CD4-positive, alpha-beta T cell treated with Interleukin-2 at 100 ng/mL for 4 hours (primary cell): Measurements from ENCODE around the gene TXNL4A.

ENCODE experiments used
- DNase-seq: peaks from one replicate; pipeline ENCODE4 v3.0.0-alpha.2; 2020; ENCODE audit warnings: low spot score

Gene TXNL4A

DNA sequence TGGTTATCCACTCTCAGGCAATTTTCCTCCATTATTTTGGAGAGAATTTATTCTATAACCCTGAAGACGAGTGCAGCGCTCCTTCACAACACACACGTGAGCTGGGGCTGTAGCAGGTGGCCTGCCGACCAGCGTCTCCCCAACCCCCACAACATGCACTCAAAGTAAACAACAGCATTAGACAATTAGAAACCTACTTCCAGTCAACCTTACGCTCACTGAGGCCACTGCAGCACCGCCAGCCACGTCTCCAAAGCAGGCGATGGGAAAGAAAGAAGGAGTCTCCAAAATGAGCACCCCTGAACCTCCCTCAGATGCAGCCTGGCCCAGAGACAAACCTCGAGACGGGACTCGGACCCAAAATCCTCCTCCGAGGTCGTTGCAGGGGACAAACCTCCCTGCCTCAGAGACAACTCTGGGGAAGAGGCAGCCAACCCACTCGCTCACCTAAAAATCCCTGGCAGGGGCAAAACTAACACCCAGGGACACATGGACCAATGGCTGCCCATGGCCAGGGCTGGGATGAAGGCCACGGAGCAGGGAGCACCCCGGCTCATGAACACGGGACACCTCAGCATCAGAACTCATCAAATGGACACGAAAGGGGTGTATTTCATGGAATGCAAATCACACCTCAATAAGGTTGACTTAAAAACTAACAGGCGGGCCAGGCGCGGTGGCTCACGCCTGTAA is 39.5 kb downstream of the TXNL4A start:
- DNase-seq = no peak

DNA sequence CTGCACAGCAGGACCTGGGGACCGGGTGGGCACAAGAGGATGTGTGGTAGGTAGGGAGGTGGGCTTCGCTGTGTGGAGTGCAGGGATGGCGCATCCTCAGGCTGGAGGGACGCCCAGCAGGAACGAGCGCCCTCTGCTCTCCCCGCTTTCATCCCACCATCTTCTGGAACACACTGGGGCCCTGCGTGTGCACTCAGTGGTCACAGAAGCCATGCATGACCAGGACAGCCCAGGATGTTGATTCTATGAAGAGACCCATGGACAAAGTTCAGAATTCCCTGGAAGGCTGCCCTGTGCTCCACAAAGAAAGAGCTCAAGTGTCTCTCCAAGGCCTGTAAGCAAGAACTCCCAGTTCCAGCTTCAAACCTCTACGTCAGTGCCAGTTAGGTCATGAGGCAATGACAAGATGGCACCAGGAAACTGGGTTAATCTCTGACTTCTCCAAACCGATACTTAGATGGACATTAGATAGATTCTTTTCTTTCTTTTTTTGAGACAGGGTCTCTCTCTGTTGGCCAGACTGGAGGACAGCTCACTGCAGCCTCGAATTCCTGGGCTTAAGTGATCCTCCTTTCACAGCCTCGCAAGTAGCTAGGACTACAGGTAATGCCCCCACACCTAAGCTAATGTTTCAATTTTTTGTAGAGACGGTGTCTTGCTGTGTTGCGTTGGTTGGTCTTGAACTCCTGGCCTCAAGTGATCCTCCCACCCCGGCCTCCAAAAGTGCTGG is 40.3 kb downstream of the TXNL4A start:
- DNase-seq = no peak

DNA sequence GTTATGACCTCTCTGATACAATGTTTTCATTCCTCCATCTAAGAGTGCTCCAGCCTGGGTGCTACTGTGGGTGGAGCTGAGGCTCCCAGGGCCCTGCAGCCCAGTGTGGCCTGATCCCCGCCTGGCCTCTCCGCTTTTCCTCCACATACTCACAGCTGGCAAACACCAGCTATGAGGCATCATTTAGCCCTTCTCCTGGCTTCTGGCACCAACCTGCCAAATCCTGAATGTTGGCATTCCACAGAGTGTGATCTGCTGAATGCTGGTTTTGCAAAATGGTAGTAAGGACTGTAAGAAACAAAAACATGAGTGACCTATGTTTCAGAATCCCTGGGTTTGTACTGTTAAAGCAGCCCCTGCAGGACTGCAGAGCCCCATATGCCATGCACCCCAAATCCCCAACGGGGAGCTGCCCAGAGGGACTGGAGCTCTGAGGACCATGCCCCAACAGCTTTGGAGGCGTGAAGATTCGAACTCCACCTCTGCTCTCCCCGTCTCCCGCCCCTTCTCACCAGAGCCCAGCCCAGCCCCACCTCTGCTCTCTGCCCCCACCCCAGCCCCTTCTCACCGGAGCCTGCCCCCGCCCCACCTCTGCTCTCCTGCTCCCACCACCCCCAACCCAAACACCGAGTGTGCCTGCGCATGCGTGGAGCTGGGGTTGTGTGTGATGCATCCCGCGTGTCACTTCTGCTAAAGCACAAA is 41.2 kb downstream of the TXNL4A start:
- DNase-seq = no peak

DNA sequence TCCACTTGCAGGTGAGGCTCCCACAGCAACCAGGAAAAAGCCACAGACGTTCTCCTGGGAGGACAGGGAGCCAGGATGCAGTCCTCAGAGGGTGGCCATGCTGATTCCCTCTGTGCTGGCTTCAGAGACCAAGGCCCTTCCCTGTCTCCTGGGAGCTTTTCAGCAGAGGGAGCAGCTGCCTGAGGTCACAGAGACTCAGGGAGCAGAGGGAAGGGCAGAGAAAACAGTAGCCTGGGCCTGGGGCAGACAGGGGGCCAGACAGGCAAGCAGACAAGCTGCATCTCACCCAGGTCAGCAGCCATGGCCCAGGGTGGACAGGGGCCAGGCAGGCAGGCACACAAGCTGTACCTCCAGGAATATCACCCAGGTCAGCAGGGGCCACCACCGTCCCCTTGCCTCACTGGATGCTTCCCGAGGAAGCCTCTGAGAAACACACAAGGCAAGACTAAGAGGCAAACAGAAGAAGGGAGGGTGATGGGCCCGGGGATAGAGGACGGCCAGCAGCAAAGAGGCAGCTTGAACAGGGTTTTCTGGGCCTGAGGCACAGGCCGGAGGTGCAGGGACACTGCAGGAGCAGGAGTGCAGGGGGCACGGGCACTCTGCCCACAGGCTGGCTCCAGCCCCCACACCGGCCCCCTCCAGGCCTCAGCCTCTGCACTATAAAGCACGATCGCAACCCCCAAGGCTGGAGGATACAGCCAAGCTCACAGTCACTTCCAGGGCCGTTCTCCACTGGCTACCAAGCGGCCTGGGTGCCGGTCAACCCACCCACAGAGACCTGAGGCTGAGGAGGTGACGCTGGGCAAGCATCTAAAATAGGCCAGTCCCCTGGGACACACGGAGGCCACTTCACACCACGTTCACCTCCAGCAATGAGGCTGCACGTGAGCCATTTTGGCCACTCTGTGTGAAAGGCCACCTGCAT is 43.0 kb downstream of the TXNL4A start:
- no peak for DNase-seq

DNA sequence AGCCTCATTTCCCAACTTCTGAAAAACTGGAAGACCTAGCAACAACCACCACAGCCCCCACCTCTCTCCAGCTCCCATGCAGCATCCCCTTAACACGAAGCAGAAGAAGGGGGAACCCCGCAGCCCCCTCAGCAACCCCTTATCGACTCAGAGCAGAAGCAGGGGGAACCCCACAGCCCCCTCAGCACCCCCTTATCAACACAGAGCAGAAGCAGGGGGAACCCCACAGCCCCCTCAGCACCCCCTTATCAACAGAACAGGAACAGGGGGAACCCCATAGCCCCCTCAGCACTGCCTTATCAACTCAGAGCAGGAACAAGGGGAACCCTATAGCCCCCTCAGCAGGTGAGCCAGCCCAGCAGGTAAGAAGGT is 43.6 kb downstream of the TXNL4A start:
- no peak for DNase-seq

DNA sequence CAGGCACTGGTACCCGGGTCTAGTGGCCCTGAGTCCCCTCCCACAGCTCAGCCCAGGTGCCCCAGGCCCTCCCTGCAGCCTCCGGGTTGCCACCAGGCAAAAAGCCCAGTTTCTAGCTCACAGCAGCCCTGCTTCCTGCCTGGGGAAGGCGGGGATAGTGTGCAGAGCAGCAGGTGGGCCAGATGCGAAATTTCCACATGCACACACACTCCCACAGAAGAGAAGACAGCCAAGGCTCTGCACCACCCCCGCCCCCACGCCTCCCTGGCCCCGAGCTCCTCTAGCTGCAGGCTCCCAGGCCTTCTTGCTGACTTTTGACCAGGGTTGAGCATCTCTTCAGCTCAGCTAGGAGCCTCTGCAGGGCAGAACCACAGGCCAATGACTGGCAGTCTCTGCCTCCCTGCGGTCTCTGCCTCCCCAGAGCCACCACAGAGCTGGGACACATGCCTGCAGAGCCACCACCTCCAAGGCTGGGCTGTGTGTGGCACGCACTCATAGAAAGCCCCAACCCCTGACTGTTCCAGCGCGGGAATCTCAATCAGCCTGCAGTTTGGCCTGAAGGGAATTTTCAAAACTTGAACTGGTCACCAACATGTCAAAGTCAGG is 44.1 kb downstream of the TXNL4A start:
- no peak for DNase-seq

DNA sequence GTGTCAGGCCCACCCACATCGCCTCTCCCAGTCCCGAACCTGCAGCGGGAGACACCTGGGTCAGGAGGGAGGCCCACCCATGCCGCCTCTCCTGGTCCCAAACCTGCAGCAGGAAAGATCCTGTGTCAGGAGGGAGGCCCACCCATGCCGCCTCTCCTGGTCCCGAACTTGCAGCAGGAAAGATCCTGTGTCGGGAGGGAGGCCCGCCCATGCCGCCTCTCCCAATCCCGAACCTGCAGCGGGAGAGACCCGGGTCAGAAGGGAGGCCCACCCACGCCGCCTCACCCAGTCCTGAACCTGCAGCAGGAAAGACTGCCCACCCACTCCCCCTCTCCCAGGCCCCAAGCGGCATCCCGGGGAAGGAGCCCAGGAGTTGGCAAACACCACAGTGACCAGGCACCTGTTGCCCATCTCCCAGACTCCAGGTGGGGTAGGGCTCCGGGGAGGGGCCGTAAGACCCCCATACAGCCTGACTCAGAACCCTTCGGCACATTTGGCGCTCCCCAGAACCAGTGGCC is 44.7 kb downstream of the TXNL4A start:
- DNase-seq = no peak

DNA sequence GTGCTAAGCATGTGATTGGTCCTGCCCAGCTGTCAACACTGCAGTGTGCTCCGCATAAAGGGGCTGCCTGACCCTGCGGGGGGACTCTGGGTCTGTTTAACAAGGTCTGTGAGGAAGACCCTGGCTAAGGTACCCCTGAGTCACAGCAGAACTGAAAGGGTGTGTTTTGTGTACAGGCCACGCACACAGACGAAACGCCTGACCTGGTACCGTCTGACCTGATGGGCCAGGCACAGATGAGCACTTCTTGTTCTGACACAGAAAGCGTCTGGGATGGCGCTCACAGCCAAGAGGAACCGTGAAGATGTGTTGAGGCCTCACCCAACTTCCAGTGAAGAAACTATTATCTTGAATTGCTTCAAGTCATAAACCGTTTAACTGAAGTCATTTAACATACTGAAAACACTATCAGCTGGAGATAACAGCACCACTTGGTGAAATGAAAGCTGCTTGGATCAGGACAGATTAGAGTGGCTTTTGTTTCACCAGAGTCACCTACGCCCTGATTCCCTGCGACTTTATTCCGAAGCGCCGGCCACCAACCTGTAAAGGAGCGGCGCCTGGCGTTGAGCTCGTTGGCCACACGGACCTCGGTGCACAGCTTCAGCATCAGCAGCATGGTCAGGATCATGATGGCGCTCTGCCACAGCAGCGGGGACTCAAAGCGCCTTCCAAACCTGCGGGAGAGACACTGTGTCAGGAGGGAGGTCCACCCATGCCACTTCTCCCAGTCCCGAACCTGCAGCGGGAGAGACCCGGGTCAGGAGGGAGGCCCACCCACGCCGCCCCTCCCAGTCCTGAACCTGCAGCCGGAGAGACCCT is 45.4 kb downstream of the TXNL4A start:
- DNase-seq = no peak

DNA sequence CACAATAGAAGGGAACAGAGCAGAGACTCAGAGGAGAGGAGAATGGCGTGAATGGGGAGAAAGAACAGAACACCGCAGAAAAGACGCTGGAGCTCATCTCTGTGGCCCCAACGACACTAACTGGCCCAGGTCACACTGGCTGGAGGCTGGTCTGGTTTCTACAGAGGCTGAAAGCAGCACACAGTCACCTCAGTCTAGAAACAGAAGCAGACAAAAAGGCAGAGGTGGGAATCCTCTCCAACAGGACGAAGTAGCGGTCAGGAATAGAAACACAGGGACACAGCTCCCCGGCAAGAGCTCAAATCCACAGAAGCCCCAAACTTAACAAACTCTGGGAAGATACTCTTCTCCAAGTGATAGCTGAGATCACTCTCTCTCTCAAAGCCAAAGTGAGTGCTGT is 46.2 kb downstream of the TXNL4A start:
- no peak for DNase-seq

DNA sequence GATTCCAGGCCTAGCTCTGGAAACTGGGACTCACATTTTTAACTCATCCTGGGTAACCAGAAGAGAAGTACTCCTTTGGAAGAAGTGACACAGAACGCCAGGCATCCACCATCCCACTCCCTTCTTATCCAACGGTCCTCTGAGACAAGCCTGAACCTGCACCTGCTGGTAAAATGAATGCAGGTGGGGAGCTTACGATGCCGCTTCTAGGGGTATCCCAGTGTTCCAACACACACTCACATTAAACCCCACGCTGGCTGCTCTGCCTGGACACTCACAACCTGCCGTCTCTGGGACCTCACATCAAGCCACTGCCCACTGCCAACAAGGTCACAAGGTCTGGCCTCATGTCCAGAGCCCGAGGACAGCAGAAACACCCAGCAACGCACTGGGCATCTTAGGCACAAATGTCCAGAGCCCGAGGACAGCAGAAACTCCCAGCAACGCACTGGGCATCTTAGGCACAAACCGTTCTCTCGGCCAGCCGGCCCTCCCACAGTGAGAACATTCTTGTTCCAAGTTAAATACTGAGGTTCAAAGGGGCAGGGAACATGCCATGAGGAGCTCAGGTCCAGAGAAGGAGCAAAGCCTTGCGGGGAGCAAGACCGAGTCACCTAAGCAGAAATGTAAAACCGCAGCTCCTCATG is 46.8 kb downstream of the TXNL4A start:
- no peak for DNase-seq

DNA sequence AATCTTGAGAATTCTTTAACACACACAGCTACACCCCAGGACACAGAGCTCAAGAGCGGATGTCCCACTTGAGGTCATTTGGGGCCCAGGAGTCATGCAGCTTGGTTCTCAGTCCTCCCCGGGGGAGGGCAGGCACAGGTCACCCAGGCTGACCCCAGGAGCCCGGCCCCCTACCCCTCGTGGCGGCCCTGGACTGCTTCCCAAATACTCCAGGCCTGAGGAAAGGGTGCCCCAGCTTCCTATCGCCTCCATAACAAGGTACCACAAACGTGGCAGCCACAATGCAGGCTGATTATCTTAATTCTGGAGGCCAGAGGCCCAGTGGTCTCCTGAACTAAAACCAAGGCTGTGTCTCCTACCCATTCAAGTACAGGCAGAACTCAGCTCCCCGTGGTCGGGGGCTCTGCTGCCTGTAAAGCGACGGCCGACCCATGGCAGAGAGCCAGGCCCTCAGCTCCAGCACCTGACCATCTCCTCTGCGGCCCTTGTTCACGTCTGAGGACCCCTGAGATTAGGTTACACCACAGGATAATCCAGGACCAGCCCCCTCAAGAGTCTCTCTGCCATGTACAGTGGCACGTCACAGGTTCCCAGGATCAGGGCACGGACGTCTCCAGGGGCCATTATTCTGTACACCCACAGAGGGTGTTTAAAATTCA is 47.4 kb downstream of the TXNL4A start:
- no peak for DNase-seq

DNA sequence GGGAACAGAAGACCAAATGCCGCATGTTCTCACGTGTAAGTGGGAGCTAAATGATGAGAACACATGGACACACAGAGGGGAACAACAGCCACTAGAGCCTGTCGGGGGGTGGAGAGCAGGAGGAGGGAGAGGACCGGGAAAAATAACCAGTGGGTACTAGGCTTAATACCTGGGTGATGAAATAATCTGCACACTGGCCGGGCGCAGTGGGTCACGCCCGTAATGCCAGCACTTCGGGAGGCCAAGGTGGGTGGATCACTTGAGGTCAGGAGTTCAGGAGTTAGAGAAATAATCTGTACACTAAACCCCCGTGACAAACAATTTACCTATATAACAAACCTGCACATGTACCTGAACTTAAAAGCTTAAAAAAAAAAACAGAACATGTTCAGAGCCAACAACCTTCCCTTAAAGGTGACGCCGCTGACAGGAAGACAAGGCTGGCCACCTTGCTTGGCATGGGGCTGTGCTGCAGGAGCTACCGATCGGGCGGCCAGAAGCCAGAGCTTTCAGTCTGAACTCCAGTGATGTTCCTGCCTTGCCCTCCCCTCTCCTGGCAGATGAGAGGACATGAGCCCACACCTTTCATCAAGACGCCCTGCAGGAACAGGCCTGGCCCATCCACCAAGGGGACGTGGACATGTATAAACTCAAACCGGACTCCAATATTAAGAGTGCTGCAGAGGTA is 48.1 kb downstream of the TXNL4A start:
- no peak for DNase-seq

DNA sequence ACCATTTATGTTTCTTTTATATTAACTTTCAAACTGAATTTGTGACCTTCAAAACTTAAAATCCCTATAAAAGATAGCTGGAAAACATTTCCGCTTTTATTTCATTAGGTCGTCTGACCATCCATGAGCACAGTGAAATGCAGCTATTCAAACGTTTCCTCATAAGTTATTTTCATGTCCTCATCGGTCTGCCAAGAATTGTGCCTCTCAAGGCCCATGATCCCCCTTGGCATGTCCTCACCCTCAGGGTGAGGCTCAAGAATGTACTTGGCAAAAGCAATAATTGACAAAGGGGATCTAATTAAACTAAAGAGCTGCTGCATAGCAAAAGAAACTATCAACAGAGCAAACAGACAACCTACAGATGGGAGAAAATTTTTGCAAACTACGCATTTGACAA is 49.3 kb downstream of the TXNL4A start:
- DNase-seq = no peak

DNA sequence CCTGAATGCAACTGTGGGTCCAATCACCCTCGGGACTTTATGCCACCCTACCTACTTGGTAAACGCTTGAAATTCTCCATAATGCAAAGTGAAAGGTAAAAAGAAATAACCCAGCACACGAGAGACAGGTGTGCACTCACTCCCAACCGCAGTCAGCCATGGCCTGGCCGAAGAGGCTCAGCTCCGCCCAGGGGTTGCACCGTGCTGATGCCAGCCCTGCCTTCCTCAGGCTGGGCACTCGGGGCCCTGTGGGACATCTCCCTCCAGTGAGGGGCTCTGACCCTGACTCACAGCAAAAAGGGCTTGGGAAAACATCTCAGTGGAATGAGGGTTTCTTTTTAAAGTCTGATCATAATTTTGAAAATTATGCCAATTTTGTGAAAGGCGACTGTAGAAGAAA is 50.2 kb downstream of the TXNL4A start:
- DNase-seq = no peak

DNA sequence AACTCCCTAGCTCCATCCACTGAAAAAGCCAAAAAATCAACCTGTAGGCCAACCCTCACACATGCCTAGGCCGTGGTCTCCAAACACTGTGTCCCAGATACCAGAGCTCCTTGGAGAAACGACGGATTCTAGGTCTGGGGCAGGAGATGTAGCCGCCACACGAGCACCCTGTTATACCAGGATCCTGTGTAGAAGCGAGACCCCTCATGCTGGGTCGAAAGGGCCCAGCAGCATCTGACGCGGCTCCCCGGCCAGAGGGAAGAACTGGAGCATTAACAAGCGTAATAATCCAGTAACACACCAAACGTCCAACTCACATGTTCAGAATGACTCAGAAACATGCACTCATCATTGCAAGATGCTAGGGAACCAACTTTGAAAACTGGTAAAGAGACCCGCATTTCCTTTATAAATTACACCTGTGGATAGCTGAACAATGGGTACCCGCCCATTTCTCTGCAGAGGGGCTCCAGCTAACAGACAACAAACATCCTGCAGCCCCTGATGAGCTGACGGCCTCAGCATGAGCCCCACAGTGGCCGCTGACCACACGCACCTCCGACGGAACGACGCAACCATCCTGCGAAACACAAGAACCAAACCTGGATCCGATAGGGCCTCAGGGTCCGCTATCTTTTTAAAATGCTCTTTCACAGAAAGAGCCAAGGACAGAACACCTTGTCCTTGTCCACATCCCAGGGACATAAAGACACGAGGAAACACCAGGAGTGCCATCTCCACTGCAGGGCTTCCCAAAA is 51.1 kb downstream of the TXNL4A start:
- no peak for DNase-seq

DNA sequence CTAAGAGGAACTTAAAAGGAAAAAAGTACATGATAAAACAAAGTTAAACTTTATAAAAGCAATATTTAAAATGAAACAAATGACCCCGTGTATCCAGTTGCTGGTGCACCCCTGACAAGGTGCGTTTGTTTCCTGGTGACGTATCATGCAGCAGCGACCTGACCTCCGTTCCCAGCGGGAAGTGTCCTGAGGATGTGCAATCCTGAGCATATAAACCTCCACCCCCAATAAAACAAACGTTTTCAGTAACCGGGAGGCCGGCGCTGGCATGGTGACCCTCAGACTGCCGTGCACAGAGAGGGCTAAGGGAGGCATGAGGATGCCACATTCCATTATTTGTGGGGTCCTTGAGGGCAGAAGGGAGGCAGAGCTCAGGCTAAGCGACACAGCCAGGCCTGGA is 51.7 kb downstream of the TXNL4A start:
- DNase-seq = no peak

DNA sequence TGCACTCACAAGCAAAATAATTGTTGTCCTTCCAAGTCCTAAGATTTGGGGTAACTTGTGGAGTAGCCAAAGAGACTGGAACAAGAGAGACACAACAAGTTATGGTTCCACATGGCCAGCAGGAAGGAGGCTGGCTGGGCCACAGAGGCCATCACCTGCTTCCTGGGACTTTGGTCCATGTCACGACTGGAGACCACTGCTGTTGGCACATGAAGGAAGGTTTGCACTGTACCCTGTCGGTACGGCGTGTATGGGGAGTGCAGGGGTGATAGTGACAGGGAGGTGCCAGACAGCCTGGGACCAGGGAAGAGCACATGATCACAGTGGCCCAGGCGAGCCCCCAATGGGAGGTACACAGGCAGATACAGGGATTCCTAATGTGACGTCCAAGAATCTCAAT is 52.4 kb downstream of the TXNL4A start:
- no peak for DNase-seq

DNA sequence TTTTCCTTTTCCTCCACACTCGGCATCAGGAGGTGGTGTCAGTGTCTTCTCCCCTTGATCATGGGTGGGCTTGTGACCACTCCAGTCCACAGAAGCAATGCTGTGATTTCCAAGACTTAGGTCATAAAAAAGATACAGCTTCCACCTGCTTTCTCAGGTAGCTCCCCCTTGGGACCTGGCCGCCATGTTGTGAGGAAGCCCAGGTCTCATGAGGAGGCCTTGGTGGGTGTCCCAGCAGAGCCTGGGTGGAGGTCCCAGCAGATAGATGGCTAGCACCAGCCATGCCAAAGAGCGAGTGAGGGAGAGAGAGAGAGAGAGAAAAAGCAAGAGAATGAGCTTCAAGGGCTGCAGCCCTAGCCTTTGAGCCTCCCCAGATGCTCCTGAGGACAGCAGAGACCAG is 52.9 kb downstream of the TXNL4A start:
- DNase-seq = no peak
